Large intestine (tissue), 3 donors: ENCODE measurements around the gene STK36. TPM values are rescaled to one million over a fixed set of nuclear protein-coding genes. Genes with fewer than 3 reads are reported as not detected.
"Not testable (repeated sequence)": the region's sequence is repeated elsewhere in the genome, so short reads cannot be mapped to it uniquely, and the experiment has no call there.

Experiments used
- DNase-seq, 2 donors: peaks; one replicate each; pipeline versions ENCODE4 v3.0.0 to v3.0.0-alpha.2; 2013
- H3K27ac ChIP-seq: one replicate; pipeline ENCODE4 v1.5.1; 2013; ENCODE audit warnings: low read length
- H3K27me3 ChIP-seq: 2 replicates; pipeline ENCODE4 v1.6.1; 2013; ENCODE audit warnings: low read length; ENCODE audit not compliant: control insufficient read depth, insufficient read depth
- H3K36me3 ChIP-seq: 2 replicates; pipeline ENCODE4 v1.6.1; 2013; ENCODE audit warnings: low read length; ENCODE audit not compliant: control insufficient read depth, insufficient read depth
- H3K4me1 ChIP-seq: one replicate; pipeline ENCODE4 v1.6.1; 2013; ENCODE audit warnings: low read length; ENCODE audit not compliant: control insufficient read depth, insufficient read depth
- H3K4me3 ChIP-seq: one replicate; pipeline ENCODE4 v1.5.1; 2013; ENCODE audit warnings: low read length
- H3K9me3 ChIP-seq: one replicate; pipeline ENCODE4 v1.6.1; 2013; ENCODE audit warnings: mild to moderate bottlenecking, low read depth, low read length, moderate library complexity; ENCODE audit not compliant: control insufficient read depth
- WGBS: methylation state at CpG from one replicate; pipeline ENCODE4 v1.1.5; 2013; ENCODE audit warnings: low lambda C conversion rate; ENCODE audit not compliant: insufficient coverage; 5-methylcytosine and 5-hydroxymethylcytosine counted together
- polyA plus RNA-seq: library from polyadenylated mRNA; unstranded; fragments of 120-200 nt; gene quantifications from one replicate; pipeline ENCODE4 v1.2.1, GENCODE V29; 2013

The STK36 gene
- polyA plus RNA-seq, 1 donor, result 44.6 TPM

DNA sequence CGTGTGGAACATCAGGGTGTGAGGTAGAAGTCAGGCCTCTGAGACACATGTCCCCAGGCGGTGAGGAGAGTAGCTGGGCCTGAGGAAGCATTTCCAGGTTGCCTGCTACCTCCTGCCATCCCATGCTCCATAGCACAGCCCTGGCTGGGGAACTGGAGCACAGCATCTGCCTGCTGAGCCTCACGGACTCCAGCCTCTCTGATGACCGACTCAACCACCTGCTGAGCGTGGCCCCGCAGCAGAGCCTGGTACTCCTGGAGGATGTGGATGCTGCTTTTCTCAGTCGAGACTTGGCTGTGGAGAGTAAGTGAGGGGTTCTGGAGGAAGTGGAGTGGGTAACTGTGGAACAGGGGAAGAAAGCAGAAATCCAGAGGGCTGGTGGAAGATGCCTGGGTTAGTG lies 9.5 kb upstream of the STK36 start:
- Histone ChIP-seq H3K4me1 (no peaks in the 10 kb centered on the region), H3K27ac (no peak overlapping the region), H3K4me3 (no peak overlapping the region), H3K9me3 (no peaks in the 10 kb centered on the region), H3K27me3 (no peaks in the 10 kb centered on the region), H3K36me3 (peaks cover 55% of the 10 kb centered on the region)
- WGBS, result 80% methylated on average over 1 of the region's 7 CpGs
- DNase-seq, result no peak

DNA sequence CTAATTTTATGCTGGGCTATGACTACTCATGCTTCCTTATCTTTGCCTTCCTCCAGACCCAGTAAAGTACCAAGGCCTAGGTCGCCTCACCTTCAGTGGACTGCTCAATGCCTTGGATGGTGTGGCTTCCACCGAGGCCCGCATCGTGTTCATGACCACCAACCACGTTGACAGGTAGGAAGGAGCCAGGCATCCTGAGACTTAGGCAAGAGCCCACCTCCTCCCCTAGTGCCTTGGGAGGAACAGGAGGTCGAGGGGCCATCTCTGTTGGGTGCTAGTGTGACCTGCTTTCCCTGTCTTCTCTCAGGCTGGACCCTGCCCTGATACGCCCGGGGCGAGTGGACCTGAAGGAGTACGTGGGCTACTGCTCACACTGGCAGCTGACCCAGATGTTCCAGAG lies 9.1 kb upstream of the STK36 start:
- Histone ChIP-seq H3K27ac (no peak overlapping the region), H3K4me1 (no peaks in the 10 kb centered on the region), H3K9me3 (no peaks in the 10 kb centered on the region), H3K36me3 (peaks cover 57% of the 10 kb centered on the region), H3K4me3 (no peak overlapping the region), H3K27me3 (no peaks in the 10 kb centered on the region)
- DNase-seq, result no peak
- WGBS, result no CpG with 5 or more reads among the region's 10 CpGs

DNA sequence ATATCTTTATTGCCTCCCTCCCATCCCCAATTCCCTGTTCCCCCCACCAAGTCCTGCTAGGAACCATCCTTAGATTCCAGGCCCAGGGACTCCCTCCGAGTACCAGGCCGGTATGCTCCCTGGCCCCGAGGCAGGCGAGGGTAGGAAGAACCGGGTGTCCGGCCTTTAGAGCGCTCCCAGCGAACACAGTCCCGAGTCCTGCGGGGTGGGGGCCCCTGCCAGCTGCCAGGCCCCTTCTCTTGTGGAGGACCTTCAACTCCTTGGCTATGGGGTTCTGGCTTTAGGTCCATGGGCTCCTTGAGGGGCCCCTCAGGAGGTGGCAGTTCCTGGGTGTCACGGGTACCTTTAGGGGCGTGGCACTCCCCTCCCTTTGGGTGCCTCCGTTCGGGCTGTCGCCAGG lies 8.0 kb upstream of the STK36 start:
- Histone ChIP-seq H3K36me3 (peaks cover 63% of the 10 kb centered on the region), H3K27ac (no peak overlapping the region), H3K9me3 (no peaks in the 10 kb centered on the region), H3K27me3 (no peaks in the 10 kb centered on the region), H3K4me3 (no peak overlapping the region), H3K4me1 (no peaks in the 10 kb centered on the region)
- no CpG with 5 or more reads among the region's 15 CpGs for WGBS
- DNase-seq, result no peak

DNA sequence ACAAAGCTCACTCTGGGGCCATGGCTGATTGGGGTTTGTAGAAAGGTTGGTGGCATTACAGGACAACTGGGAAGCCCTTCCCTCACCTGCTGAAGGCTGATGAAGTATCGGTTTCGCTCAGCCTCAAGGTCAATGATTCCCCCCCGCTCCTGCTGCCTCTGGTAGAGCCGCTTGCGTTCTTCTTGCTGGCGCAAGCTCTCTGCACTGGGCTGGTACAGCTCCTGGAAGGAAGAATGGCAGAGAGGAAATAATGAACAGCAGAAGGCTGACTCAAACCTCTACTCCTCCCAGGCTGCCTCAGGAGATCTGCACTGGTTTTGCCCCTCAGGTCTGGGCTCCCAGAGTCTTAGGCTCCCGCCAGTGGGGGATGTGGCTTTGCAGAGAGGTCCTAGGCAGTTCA lies 7.2 kb upstream of the STK36 start:
- no peaks in the 10 kb centered on the region for H3K4me1 ChIP-seq
- no peaks in the 10 kb centered on the region for H3K9me3 ChIP-seq
- peaks cover 63% of the 10 kb centered on the region for H3K36me3 ChIP-seq
- no peak for DNase-seq
- H3K4me3 ChIP-seq, result no peak overlapping the region
- WGBS, result no CpG with 5 or more reads among the region's 7 CpGs
- no peaks in the 10 kb centered on the region for H3K27me3 ChIP-seq
- no peak overlapping the region for H3K27ac ChIP-seq

- Histone ChIP-seq H3K4me1 (peaks cover 8% of the 10 kb centered on the region), H3K27ac (peak overlapping the region; percentile 54), H3K27me3 (no peaks in the 10 kb centered on the region), H3K4me3 (peak overlapping the region; percentile 84), H3K9me3 (no peaks in the 10 kb centered on the region), H3K36me3 (peaks cover 25% of the 10 kb centered on the region)
- WGBS, result 0% methylated on average over 6 of the region's 12 CpGs
- DNase-seq, result peak in 1 of 2 donors; percentile 16
Observed at GRCh38 chr2:218671097-218671653, 711 bp upstream of the STK36 start.

GRCh38 chr2:218679119-218679518 lies 7.2 kb downstream of the STK36 start:
- H3K36me3 ChIP-seq, result peaks cover 39% of the 10 kb centered on the region
- 80% methylated on average over 2 of the region's 4 CpGs for WGBS

GRCh38 chr2:218680061-218680460 lies 8.2 kb downstream of the STK36 start:
- Histone ChIP-seq H3K27me3 (no peaks in the 10 kb centered on the region), H3K9me3 (no peaks in the 10 kb centered on the region), H3K4me3 (no peak overlapping the region), H3K27ac (no peak overlapping the region), H3K4me1 (no peaks in the 10 kb centered on the region), H3K36me3 (peaks cover 43% of the 10 kb centered on the region)
- WGBS, result no CpG with 5 or more reads among the region's 3 CpGs
- DNase-seq, result no peak

More at GRCh38 chr2:218679119-218679518, 7.2 kb downstream of the STK36 start:
- no peaks in the 10 kb centered on the region for H3K9me3 ChIP-seq
- no peaks in the 10 kb centered on the region for H3K27me3 ChIP-seq
- DNase-seq, result no peak
- no peak overlapping the region for H3K27ac ChIP-seq
- no peak overlapping the region for H3K4me3 ChIP-seq
- H3K4me1 ChIP-seq, result no peaks in the 10 kb centered on the region

DNA sequence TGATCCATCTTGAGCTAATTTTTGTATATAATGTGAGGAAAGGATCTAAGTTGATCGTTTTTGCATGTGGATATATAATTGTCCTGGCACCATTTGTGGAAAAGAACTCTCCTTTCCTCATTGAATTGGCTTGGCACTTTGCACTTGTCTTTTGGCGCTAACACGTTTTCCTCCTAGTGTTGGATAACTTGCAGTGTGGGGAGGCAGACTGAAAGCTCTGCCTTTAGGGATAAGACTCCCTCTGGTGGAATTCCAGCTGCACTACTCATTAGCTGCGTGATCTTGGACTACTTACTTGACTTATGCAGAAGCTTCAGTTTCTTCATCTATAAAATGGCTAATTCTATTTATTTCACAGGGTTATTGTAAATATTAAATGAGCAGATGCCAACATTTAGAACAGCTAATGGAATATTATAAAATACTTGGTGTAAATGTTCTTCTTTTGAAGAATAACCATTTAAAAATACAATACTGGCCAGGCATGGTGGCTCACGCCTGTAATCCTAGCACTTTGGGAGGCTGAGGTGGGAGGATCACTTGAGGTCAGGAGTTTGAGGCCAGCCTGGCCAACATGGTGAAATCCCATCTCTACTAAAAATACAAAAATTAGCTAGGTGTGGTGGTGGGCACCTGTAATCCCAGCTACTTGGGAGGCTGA lies 15.6 kb downstream of the STK36 start:
- H3K36me3 ChIP-seq, result peaks cover 33% of the 10 kb centered on the region
- H3K9me3 ChIP-seq, H3K27me3 ChIP-seq, H3K27ac ChIP-seq, H3K4me3 ChIP-seq, H3K4me1 ChIP-seq: not testable (repeated sequence)
- WGBS, result no CpG with 5 or more reads among the region's 5 CpGs
- peak; percentile 63 to 68 for DNase-seq

DNA sequence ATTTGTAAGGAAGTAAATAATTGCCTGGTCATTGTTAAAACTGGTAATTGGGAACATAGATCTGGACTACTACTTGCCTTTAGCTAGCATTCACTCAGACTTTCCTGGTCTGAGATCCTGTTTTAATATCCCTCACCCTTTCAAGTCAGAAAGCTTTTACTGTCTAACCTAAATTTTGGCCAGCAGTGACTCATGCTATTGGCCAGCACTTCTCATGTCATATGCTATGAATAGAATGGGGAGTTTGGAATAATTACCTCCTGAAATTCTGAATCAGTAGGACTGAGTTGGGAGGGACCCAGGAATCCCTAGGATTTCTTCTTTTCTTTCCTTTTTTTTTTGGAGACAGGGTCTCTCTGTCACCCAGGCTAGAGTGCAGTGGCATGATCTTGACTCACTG lies 19.3 kb downstream of the STK36 start:
- no peaks in the 10 kb centered on the region for H3K9me3 ChIP-seq
- no peak overlapping the region for H3K27ac ChIP-seq
- peaks cover 52% of the 10 kb centered on the region for H3K36me3 ChIP-seq
- no peak overlapping the region for H3K4me3 ChIP-seq
- no peak for DNase-seq
- H3K27me3 ChIP-seq, result no peaks in the 10 kb centered on the region
- H3K4me1 ChIP-seq, result no peaks in the 10 kb centered on the region

DNA sequence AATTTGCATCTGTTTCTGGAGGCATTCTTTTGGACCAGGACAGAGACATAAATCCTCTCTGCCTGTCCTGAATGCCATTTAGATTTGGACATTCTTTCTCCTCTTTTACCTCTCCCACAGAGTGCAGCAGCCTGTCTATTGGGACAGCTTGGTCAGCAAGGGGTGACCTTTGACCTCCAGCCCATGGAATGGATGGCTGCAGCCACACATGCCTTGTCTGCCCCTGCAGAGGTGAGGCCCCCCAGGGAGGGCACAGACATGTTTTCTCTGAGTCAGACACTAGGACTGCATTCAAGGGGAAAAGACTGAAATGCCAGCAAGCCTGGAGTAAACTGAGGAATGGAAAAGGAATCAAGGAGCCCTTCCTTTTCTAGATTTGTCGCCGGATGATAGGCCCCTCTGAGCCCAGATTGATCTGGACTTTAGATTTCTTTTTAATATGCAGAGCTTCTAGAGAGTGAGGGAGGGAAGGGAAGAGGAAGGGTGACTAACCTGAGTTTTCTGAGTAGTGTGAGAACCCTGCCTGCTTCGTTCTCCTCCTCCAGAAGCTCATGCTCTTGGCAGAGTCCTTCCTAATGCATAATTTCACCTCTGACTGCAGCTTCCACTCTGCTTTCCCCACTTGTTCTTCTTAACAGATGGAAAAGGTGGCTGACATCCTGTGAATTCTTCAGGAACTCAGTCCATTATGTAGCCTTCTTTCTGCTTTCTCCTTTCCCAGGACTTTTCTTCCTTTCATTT lies 22.7 kb downstream of the STK36 start:
- Histone ChIP-seq H3K4me1 (no peaks in the 10 kb centered on the region), H3K4me3 (no peak overlapping the region), H3K27ac (no peak overlapping the region), H3K36me3 (peaks cover 71% of the 10 kb centered on the region), H3K27me3 (no peaks in the 10 kb centered on the region), H3K9me3 (no peaks in the 10 kb centered on the region)
- no CpG with 5 or more reads among the region's 3 CpGs for WGBS
- DNase-seq, result no peak
